GM21515 (cell line): Measurements from ENCODE around the gene ZNF79.

Experiments used
- ATAC-seq: cut with Tn5 transposase; IDR thresholded peaks from one replicate; pipeline ENCODE4 v1.9.1; 2021; ENCODE audit not compliant: unreplicated experiment

Gene ZNF79

DNA sequence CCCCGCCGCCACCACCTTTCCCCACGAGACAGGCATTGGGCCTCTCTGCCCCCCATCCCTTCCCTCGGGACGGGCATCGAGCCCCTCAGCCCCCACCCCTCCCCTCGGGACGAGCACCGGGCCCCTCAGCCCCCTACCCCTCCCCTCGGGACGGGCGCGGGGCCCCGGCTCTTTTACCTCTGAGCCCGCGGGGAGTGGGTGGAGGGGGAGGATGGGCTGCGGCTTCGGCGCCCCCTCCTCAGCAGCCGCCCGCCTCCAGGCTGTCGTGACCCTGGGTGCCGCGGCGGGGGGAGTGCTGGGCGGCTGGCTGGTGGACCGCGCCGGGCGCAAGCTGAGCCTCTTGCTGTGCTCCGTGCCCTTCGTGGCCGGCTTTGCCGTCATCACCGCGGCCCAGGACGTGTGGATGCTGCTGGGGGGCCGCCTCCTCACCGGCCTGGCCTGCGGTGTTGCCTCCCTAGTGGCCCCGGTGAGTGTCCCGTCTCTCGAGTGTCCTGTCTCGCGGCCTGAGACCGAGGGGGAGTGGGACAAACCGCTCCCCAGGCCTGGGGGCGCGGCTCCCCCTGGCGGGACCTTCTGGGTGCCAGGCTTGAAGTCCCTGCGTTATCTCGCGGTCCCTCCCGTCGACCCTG is 26.4 kb upstream of the ZNF79 start:
- no peak for ATAC-seq

DNA sequence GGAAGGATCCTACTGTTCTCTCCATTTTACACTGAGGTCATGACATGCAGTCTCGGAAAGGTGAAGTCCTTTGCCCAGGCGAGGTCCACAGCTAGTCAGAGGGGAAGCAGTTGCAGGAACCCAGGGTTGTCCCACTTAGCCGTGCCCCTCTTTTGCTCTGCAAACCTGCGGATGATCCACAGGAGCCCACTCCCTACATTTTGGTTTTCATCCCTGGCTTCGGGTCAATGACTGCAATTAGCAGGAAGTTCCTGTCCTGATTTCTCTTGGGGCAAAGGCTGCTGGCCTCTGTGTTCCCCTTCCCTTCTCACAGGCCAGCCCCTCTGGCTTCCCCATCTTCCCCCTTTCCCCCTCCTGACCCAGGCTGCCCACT is 25.9 kb upstream of the ZNF79 start:
- ATAC-seq: no peak

DNA sequence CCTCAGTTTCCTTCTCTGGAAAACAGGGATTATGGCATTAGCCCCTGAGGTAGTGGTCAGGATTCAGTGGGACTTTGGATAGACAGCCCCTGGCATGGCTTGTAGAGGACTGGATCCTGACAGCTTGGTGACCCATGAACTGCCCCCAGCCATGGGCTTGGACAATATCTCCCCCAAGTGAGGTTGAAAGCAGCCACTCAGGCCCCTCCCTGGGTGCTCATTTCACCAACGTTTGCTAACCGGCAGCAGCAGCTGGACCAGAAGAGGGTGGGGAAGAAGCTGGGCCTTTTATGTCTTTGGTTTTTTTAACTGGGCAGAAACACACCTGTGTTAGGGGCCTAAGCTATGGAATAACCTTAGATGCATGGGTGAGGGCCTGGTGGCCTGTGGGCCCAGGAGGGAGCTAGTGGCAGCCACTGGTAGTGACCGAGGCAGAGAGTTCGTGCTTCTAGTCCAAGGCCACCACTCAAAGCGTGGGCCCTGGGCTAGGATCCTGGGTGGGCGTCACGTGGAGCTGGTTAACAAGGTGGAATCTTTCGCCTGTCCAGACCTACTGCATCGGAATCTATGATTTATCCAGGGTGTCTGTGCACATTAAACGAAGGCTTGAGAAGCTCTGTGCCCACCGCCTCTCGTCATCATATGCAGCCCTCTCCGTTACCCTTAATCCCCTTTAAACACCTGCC is 25.3 kb upstream of the ZNF79 start:
- no peak for ATAC-seq

DNA sequence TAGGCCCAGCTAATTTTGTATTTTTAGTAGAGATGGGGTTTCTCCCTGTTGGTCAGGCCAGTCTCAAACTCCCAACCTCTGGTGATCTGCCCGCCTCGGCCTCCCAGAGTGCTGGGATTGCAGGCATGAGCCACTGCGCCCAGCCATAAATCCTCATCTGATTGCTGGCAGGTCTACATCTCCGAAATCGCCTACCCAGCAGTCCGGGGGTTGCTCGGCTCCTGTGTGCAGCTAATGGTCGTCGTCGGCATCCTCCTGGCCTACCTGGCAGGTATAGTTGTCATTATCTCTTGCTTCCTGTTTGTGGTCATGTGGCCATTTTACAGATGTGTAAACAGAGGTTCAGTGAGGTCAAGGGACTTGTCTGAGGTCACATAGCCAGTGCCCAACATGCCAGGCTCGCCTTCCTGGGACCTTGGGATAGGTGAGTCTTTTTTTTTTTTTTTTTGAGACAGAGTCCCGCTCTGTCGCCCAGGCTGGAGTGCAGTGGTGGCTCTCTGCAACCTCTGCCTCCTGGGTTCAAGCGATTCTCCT is 24.4 kb upstream of the ZNF79 start:
- no peak for ATAC-seq

DNA sequence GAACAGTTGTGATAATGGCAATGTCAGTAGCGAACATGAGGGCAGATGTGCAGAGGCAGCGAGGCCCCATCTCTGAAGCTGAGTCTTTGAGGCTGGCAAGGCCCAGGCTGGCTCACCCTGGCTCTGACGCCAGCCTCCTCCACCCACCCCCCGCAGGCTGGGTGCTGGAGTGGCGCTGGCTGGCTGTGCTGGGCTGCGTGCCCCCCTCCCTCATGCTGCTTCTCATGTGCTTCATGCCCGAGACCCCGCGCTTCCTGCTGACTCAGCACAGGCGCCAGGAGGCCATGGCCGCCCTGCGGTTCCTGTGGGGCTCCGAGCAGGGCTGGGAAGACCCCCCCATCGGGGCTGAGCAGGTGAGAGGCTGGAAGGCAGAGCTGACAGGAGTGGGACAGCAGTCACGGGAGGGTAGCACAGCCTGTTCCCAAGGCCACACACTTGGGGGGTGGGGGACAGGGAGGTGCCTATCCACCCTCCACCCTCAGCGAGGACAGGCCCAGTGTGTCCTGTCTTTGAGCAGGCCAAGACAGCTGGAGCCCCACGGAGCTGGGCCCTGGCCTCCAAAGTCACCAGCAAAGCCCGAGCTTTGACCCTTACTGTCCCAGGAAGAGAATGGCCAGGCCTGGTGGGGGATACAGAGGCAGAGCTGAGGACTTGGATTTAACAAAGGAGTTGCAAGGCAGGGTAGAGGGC is 21.6 kb upstream of the ZNF79 start:
- no peak for ATAC-seq

DNA sequence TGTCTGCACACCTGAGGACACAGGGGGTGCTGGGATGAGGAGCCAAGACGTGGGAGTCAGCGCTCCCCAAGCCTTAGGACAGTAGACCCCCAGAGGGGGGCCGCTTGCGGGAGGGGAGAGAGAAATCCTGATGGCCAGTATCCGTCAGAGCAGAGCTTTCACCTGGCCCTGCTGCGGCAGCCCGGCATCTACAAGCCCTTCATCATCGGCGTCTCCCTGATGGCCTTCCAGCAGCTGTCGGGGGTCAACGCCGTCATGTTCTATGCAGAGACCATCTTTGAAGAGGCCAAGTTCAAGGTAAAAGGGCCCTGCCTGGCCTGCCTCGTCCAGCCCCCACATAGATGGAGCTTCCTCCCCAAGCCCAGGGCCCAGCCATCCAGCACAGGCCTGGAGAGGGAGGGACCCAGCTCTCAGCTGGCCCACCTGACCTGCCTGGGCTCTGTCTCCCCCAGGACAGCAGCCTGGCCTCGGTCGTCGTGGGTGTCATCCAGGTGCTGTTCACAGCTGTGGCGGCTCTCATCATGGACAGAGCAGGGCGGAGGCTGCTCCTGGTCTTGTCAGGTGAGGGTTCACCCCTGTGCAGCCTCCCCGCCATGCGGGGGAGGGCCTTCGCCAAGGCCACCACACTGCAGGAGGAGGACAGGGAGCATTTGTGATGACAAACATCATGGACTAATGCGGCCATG is 20.5 kb upstream of the ZNF79 start:
- ATAC-seq: no peak

DNA sequence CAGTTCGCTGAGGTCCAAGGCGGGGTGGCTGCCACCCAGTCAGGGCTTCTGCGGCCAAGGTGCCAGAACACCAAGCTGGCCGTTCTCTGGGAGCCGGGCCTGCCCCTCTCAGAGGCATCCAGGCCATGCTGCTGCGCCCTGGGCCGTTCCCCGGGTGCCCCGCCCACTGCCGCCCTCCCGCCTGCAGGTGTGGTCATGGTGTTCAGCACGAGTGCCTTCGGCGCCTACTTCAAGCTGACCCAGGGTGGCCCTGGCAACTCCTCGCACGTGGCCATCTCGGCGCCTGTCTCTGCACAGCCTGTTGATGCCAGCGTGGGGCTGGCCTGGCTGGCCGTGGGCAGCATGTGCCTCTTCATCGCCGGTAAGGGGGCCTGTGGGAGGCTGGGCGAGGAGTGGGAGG is 19.6 kb upstream of the ZNF79 start:
- no peak for ATAC-seq

DNA sequence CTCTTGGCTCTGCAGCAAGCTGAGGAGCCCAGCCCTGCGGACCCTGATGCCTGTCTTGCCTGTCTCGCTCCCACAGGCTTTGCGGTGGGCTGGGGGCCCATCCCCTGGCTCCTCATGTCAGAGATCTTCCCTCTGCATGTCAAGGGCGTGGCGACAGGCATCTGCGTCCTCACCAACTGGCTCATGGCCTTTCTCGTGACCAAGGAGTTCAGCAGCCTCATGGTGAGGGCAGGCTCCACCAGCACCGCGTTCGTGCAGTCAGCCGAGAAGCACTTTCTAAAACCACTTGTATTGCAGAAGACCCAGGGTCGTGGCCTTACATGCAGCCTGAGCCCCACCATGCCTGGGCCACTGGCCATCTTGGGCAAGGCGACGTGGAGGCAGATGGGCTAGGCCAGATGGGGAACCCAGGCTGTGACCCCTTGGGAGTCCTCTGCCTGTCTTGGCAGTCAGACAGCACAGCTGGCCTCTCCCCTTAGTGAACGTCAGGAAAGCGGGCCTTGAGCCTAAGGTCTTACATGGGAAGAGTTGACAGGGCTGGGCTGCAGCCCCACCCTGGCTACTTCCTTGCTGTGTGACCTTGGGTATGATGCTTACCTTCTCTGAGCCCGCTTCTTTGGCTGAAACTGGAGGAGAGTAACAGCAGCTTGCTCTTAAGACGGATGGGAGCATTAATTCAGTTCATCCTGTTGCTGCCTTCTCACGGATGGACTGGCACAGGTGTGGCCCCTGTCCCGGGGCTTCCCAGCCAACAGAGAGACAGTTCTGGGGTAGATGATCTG is 18.6 kb upstream of the ZNF79 start:
- no peak for ATAC-seq

DNA sequence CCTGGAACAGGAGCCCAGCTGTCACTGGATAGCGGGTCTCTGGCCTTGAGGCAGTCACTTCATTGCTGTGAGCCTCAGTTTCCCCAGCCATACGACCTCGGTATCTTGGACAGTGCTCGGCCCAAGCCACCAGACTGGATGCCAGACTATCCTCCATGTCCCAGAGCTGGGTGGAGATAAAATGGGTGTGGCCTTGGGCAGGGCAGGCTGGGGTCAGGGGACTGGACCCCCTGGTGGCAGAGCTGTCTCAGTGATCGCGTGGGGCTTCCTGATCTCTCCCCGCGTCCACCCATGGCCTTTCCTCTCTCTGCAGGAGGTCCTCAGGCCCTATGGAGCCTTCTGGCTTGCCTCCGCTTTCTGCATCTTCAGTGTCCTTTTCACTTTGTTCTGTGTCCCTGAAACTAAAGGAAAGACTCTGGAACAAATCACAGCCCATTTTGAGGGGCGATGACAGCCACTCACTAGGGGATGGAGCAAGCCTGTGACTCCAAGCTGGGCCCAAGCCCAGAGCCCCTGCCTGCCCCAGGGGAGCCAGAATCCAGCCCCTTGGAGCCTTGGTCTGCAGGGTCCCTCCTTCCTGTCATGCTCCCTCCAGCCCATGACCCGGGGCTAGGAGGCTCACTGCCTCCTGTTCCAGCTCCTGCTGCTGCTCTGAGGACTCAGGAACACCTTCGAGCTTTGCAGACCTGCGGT is 17.2 kb upstream of the ZNF79 start:
- ATAC-seq: no peak

DNA sequence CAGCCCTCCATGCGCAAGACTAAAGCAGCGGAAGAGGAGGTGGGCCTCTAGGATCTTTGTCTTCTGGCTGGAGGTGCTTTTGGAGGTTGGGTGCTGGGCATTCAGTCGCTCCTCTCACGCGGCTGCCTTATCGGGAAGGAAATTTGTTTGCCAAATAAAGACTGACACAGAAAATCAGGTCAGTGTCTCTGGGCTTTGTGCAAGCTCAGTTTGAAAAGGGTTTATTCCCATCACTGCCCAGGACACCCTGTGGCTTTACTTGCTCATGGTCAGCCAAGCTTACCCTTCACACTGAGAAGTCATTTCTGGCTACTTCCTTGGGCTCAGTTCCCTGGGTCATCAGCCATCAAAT is 16.7 kb upstream of the ZNF79 start:
- no peak for ATAC-seq

DNA sequence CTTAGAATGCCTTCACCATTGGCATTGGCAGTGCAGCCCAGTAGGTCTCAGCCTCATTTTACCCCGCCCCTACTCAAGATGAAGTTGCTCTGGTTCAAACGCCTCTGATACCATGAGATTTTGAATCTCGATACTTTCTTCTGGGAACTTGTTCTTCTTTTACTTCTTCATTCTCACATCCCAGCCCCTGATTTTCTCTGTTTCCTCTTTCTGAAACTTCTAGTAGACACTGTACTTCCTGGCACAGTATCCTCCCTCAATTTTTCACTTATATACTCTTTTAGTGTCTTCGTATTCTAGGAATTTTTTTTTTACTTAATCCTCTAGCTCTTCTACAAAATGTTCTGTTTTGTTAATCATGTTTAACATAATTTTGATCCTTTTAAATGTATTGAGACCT is 13.1 kb upstream of the ZNF79 start:
- no peak for ATAC-seq

DNA sequence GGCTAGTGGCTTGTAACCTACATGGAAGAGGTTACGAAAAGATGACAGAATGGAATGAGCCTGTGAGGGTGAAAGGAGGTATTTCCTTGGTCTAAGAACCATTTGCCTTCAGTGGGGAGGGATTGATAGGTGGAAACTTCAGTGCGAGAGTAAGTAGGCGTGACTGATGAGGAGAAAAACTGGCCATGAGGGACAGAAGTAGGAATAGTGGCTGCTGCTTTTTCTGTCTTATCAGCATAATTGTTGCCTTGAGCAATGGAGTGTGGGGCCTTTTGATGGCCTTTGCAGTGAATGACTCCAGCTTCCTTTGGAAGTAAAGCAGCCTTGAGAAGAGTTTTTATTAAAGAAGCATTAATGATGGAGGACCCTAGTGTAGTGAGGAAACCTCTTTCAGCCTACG is 9.0 kb upstream of the ZNF79 start:
- no peak for ATAC-seq

DNA sequence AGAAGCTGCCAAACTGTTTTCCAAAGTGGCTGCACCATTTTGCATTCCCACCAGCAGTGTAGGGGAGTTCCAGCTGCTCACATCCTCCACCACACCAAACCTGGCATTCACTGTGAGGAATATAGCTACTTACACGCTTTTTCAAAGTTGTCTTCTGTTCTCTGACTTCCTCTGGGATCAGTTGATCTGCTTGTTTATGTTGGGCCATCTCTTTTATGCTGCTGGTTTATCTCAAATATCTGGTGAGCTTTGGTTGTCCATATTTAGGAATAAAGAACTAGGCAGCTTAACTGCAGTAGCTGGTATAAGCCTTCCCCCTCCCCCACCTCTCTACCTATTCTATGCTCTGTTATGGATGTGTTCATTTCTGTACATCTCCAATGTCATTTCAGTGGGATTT is 8.5 kb upstream of the ZNF79 start:
- ATAC-seq: no peak

DNA sequence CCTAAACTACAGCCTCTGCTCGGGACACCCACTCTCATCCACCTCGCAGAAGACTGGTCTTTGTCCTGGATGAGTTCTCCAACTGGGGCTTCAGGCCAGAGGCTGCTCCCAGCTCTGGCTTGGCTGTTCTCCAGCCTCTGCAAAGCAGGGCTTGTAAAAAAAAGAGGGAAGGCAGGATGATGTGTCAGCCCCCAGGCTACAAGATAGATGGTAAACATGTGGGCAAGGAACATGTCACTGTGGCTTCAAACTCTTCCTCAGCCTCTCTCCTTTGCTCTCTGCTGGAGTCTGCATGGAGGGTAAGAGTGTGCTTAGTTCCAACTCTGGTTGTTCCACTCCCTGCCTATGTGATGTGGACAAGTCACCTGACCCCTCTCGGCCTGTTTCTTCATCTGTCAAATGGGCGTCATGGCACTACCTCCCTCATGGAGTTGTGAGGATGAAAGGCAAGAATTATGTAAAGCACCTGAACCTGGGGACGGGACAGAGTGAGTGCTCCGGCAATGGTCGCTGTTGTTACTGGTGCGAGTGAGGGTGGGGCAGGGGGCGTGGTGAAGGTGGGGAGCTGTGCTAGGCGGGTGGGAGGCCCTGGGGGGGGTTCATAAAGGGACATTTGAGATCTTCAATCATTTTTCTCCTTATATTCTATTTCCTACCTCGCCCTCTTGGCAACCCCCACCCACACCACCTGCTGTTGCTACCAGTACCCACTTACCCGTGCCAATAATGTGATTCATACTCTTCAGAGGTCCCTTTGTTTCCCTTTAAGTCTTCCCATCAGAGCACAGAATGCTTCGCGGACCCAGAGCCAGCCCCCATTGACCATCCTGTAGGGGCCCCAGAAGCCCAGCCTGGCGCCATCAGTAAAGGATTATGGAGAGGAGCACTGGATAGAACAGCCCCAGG is 6.8 kb upstream of the ZNF79 start:
- no peak for ATAC-seq

DNA sequence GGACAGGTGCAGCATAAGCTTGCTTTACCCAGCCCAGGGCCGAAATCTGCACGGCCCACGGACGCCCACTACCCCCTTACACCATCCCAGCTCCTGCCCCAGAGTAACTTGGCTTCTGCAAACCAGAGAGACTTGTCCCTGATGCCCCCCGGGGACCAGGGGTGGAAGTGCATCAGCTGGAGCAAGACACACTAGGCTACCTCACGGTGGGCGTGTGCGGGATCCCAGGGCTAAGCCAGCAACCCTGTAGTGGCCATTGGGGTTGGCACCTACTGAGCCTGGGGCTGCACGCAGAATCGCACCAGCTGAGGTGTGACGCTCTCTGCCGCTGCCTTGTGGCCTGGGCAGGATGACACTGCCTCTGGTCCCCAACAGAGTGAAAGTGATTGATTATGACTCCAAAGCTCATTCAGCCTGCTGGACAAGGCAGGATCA is 6.1 kb upstream of the ZNF79 start:
- ATAC-seq: no peak

DNA sequence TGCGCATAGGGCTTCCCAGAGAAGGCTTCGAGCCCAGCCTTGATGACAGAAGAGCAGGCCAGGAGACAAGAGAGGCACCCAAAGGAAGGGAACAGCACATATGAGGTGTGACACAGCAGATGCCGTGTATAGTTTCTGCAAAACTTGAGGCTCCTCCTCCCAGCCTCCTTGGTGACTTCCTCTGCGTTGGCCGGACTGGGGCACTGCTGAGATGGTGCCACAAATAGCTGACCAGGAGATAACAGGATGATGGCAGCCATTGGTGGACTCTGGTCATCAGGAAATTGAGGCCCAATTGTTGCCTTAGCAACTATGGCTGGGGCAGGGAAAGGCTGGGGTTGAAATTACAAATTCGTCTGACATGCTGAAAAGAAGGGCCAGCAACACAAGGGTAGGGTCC is 4.8 kb upstream of the ZNF79 start:
- no peak for ATAC-seq

DNA sequence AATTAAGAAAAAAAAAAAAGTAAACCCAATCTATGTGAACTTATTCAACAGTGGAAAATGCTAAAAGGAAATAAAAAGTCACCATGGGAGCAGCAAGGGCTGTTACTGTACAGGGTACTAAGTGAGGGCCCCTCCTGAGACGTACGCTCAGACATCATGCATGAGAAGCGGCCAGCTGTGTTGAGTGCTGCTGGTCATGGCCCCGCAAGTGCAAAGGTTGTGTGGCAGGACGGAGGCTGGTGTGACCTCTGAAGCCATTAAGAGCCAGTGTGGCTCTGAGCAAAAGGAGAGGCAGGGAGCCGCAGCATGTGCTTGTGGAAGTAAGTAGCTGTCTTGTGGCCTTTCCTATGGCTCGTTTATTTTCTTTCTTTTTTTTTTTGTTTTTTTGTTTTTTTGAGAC is 3.1 kb upstream of the ZNF79 start:
- no peak for ATAC-seq

DNA sequence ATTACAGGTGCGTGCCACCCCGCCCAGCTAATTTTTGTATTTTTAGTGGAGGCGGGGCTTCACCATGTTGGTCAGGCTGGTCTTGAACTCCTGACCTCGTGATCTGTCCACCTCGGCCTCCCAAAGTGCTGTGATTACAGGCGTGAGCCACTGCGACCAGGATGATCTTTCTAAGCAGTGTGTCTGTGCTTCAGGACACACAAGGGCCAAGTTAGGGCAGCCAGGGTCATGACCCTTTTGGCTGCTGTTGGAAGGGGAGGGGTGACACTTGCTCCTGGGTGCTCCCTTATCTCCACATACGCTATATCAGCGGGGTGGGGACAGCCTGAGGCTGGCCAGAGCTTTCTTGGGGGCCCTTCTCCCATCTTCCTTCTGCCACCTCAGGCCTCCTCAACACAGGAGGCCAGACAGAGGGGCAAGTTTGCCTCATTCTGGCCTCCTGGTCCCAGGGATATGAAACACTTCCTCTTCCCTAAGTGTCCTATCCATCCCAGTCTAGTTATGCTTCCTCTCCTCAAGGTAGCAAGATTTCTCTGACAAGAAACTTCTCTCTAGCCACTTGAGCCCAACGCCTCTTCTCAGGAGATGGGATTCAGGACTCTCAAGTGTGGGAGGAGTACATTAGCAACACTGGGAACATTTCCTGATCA is 1.9 kb upstream of the ZNF79 start:
- no peak for ATAC-seq

DNA sequence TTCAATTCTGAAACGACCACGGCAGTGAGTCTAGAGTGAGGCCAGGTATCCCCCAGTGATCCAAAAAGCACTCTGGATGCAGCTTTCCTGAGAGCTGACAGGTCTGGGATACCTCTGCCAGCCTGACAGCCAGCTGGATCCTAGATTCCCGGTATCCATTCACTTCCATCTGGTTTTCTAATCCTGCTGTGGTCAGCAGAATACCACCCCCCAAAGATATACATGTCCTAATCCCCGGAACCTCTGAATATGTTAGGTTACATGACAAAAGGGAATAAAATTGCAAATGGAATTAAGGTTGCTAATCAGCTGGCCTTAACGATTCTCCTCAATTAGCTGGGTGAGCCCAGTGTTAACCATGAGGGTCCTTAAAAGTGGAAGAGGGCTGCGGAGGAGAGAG is 1.4 kb upstream of the ZNF79 start:
- ATAC-seq: no peak
